HEK293 (cell line): ENCODE results near the gene CUL1.

Source experiments
- CTCF ChIA-PET: fragments of 350-600 bp; formaldehyde crosslinking; extraction: SDS; loops from one replicate; lab custom pipeline; 2021; ENCODE audit warnings: antibody characterized with exemption; lab: Yijun Ruan, JAX
- POLR2A ChIA-PET: fragments of 300-600 bp; formaldehyde crosslinking; extraction: SDS; loops from one replicate; lab custom pipeline; 2020; ENCODE audit warnings: antibody characterized with exemption, inconsistent platforms; lab: Yijun Ruan, JAX
- H3K27ac ChIP-seq: fragments of 200-500 bp; sonication (Bioruptor generic); 2 replicates; pipeline ENCODE4 v1.5.1; 2014; ENCODE audit warnings: low read depth, low read length, control low read depth, inconsistent platforms; ENCODE audit errors: extremely low read depth
- H3K36me3 ChIP-seq, 2 experiments: fragments of 200-500 bp in 1 of 2; sonication (Bioruptor generic) in 1 of 2; 1 replicate in 1 of 2; 2 replicates in 1 of 2; pipeline ENCODE4 v1.5.1; 2014 to 2017; ENCODE audit warnings: inconsistent platforms in 2 of 2, low read length in 2 of 2; ENCODE audit not compliant: control insufficient read depth in 2 of 2, insufficient read depth in 1 of 2
- H3K4me1 ChIP-seq: fragments of 200-500 bp; sonication (Bioruptor generic); 2 replicates; pipeline ENCODE4 v1.5.1; 2014; ENCODE audit warnings: mild to moderate bottlenecking, low read length, inconsistent platforms; ENCODE audit not compliant: control insufficient read depth, insufficient read depth
- H3K4me3 ChIP-seq: 2 replicates; pipeline ENCODE4 v1.5.1; 2011; ENCODE audit warnings: low read depth, mild to moderate bottlenecking, control low read depth, low read length, moderate library complexity
- H3K9me3 ChIP-seq: fragments of 200-500 bp; sonication (Bioruptor generic); 2 replicates; pipeline ENCODE4 v1.5.1; 2014; ENCODE audit warnings: low read depth, low read length, inconsistent platforms; ENCODE audit not compliant: control insufficient read depth, insufficient read depth
- GLIS2 ChIP-seq: fragments of 450-650 bp; formaldehyde crosslinking; IDR thresholded peaks from 2 replicates; pipeline ENCODE4 v1.5.1; 2016; ENCODE audit warnings: missing biosample characterization, missing genetic modification characterization
- HOXC10 ChIP-seq: sonication (generic); formaldehyde crosslinking; IDR thresholded peaks from 2 replicates; pipeline ENCODE4 v1.8.1; 2023; ENCODE audit warnings: mild to moderate bottlenecking, missing genetic modification reagents
- RBAK ChIP-seq: fragments of 450-650 bp; formaldehyde crosslinking; IDR thresholded peaks from 2 replicates; pipeline ENCODE4 v1.5.1; 2016; ENCODE audit warnings: missing biosample characterization, missing genetic modification characterization
- WT1 ChIP-seq: fragments of 450-650 bp; formaldehyde crosslinking; IDR thresholded peaks from 2 replicates; pipeline ENCODE4 v1.5.1; 2016; ENCODE audit warnings: missing biosample characterization, missing genetic modification characterization
- ZEB2 ChIP-seq: fragments of 450-650 bp; formaldehyde crosslinking; IDR thresholded peaks from 2 replicates; pipeline ENCODE4 v1.5.1; 2016; ENCODE audit warnings: missing biosample characterization, missing genetic modification characterization
- ZNF121 ChIP-seq: fragments of 450-650 bp; formaldehyde crosslinking; IDR thresholded peaks from 2 replicates; pipeline ENCODE4 v1.5.1; 2016; ENCODE audit warnings: missing biosample characterization, missing genetic modification characterization
- ZNF146 ChIP-seq: fragments of 450-650 bp; formaldehyde crosslinking; IDR thresholded peaks from 2 replicates; pipeline ENCODE4 v1.5.1; 2016; ENCODE audit warnings: missing biosample characterization, missing genetic modification characterization
- ZNF155 ChIP-seq: fragments of 450-650 bp; formaldehyde crosslinking; IDR thresholded peaks from 2 replicates; pipeline ENCODE4 v1.5.1; 2016; ENCODE audit warnings: missing biosample characterization, missing genetic modification characterization
- ZNF223 ChIP-seq: fragments of 450-650 bp; formaldehyde crosslinking; IDR thresholded peaks from 2 replicates; pipeline ENCODE4 v1.5.1; 2016; ENCODE audit warnings: missing biosample characterization, missing genetic modification characterization
- ZNF248 ChIP-seq: fragments of 450-650 bp; formaldehyde crosslinking; IDR thresholded peaks from 2 replicates; pipeline ENCODE4 v1.5.1; 2017; ENCODE audit warnings: missing biosample characterization, missing genetic modification characterization
- ZNF426 ChIP-seq: fragments of 450-650 bp; formaldehyde crosslinking; IDR thresholded peaks from 2 replicates; pipeline ENCODE4 v1.5.1; 2017; ENCODE audit warnings: missing biosample characterization, missing genetic modification characterization, mild to moderate bottlenecking, inconsistent platforms, moderate library complexity
- ZNF777 ChIP-seq: fragments of 450-650 bp; formaldehyde crosslinking; IDR thresholded peaks from 2 replicates; pipeline ENCODE4 v1.5.1; 2017; ENCODE audit warnings: missing biosample characterization, missing genetic modification characterization, borderline replicate concordance
- ZNF830 ChIP-seq: fragments of 450-650 bp; IDR thresholded peaks from 2 replicates; pipeline ENCODE4 v1.5.0; 2018; ENCODE audit warnings: missing biosample characterization, missing genetic modification characterization, low read depth, mild to moderate bottlenecking, moderate library complexity
- TF ChIP-seq, protein P1 (sequence below): fragments of 450-650 bp; formaldehyde crosslinking; IDR thresholded peaks from 2 replicates; pipeline ENCODE4 v1.5.1; 2016; ENCODE audit warnings: missing biosample characterization, missing genetic modification characterization
- TF ChIP-seq, protein P2 (sequence below): fragments of 450-650 bp; formaldehyde crosslinking; IDR thresholded peaks from 2 replicates; pipeline ENCODE4 v1.5.1; 2016; ENCODE audit warnings: missing biosample characterization, missing genetic modification characterization
- TF ChIP-seq, protein P3 (sequence below): fragments of 450-650 bp; formaldehyde crosslinking; IDR thresholded peaks from 2 replicates; pipeline ENCODE4 v1.5.1; 2016; ENCODE audit warnings: missing biosample characterization, missing genetic modification characterization
- TF ChIP-seq, protein P4 (sequence below): fragments of 450-650 bp; formaldehyde crosslinking; IDR thresholded peaks from 2 replicates; pipeline ENCODE4 v1.5.1; 2016; ENCODE audit warnings: missing biosample characterization, missing genetic modification characterization
- TF ChIP-seq, protein P5 (sequence below): fragments of 450-650 bp; formaldehyde crosslinking; IDR thresholded peaks from 2 replicates; pipeline ENCODE4 v1.5.1; 2016; ENCODE audit warnings: missing biosample characterization, missing genetic modification characterization

Gene CUL1

DNA sequence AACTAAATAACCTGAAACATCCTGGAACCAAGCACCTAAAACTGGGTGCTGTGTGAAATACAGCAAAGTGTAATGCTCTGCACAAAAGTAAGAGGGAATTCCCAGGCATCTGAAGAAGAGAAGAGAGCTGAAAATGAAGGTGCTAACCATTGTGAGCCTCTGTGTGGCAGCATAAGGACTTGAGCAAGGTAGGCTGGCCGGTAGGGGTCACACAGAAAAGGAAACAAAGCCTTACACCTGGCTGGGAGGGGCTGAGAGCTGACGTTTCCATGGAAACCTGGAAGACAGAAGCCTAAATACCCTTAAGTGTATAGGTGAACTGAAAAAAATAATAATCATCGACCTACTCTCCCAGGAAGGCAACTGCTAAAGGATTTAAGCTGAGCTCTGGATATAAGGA, 48.6 kb downstream of the CUL1 start:
- Histone ChIP-seq H3K9me3 (no peaks in the 10 kb centered on the region), H3K36me3 (peaks cover 0 to 9% of the 10 kb centered on the region in 2 experiments; a peak in 1 of 3 replicates), H3K27ac (no peak overlapping the region), H3K4me3 (no peak overlapping the region), H3K4me1 (no peaks in the 10 kb centered on the region)
- CTCF ChIA-PET: interaction anchor here (0.6 to 2.2 kb wide), 4 partner anchors 15 to 172 kb away, joined by 3 to 7 read pairs (median 4); no protein-coding TSS in a partner anchor
- TF ChIP-seq, protein P1, sequence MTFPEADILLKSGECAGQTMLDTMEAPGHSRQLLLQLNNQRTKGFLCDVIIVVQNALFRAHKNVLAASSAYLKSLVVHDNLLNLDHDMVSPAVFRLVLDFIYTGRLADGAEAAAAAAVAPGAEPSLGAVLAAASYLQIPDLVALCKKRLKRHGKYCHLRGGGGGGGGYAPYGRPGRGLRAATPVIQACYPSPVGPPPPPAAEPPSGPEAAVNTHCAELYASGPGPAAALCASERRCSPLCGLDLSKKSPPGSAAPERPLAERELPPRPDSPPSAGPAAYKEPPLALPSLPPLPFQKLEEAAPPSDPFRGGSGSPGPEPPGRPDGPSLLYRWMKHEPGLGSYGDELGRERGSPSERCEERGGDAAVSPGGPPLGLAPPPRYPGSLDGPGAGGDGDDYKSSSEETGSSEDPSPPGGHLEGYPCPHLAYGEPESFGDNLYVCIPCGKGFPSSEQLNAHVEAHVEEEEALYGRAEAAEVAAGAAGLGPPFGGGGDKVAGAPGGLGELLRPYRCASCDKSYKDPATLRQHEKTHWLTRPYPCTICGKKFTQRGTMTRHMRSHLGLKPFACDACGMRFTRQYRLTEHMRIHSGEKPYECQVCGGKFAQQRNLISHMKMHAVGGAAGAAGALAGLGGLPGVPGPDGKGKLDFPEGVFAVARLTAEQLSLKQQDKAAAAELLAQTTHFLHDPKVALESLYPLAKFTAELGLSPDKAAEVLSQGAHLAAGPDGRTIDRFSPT: no peak
- no peak for TF ChIP-seq HOXC10 (CRISPR knock-in tag)
- TF ChIP-seq, protein P2, sequence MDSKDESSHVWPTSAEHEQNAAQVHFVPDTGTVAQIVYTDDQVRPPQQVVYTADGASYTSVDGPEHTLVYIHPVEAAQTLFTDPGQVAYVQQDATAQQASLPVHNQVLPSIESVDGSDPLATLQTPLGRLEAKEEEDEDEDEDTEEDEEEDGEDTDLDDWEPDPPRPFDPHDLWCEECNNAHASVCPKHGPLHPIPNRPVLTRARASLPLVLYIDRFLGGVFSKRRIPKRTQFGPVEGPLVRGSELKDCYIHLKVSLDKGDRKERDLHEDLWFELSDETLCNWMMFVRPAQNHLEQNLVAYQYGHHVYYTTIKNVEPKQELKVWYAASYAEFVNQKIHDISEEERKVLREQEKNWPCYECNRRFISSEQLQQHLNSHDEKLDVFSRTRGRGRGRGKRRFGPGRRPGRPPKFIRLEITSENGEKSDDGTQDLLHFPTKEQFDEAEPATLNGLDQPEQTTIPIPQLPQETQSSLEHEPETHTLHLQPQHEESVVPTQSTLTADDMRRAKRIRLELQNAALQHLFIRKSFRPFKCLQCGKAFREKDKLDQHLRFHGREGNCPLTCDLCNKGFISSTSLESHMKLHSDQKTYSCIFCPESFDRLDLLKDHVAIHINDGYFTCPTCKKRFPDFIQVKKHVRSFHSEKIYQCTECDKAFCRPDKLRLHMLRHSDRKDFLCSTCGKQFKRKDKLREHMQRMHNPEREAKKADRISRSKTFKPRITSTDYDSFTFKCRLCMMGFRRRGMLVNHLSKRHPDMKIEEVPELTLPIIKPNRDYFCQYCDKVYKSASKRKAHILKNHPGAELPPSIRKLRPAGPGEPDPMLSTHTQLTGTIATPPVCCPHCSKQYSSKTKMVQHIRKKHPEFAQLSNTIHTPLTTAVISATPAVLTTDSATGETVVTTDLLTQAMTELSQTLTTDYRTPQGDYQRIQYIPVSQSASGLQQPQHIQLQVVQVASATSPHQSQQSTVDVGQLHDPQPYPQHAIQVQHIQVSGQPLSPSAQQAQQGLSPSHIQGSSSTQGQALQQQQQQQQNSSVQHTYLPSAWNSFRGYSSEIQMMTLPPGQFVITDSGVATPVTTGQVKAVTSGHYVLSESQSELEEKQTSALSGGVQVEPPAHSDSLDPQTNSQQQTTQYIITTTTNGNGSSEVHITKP (tag by site-specific recombination): no peak
- TF ChIP-seq, protein P3, sequence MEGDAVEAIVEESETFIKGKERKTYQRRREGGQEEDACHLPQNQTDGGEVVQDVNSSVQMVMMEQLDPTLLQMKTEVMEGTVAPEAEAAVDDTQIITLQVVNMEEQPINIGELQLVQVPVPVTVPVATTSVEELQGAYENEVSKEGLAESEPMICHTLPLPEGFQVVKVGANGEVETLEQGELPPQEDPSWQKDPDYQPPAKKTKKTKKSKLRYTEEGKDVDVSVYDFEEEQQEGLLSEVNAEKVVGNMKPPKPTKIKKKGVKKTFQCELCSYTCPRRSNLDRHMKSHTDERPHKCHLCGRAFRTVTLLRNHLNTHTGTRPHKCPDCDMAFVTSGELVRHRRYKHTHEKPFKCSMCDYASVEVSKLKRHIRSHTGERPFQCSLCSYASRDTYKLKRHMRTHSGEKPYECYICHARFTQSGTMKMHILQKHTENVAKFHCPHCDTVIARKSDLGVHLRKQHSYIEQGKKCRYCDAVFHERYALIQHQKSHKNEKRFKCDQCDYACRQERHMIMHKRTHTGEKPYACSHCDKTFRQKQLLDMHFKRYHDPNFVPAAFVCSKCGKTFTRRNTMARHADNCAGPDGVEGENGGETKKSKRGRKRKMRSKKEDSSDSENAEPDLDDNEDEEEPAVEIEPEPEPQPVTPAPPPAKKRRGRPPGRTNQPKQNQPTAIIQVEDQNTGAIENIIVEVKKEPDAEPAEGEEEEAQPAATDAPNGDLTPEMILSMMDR (tag by site-specific recombination): peak; percentile 20; the same call in 1 of the 2 replicates
- POLR2A ChIA-PET: no interaction called here

DNA sequence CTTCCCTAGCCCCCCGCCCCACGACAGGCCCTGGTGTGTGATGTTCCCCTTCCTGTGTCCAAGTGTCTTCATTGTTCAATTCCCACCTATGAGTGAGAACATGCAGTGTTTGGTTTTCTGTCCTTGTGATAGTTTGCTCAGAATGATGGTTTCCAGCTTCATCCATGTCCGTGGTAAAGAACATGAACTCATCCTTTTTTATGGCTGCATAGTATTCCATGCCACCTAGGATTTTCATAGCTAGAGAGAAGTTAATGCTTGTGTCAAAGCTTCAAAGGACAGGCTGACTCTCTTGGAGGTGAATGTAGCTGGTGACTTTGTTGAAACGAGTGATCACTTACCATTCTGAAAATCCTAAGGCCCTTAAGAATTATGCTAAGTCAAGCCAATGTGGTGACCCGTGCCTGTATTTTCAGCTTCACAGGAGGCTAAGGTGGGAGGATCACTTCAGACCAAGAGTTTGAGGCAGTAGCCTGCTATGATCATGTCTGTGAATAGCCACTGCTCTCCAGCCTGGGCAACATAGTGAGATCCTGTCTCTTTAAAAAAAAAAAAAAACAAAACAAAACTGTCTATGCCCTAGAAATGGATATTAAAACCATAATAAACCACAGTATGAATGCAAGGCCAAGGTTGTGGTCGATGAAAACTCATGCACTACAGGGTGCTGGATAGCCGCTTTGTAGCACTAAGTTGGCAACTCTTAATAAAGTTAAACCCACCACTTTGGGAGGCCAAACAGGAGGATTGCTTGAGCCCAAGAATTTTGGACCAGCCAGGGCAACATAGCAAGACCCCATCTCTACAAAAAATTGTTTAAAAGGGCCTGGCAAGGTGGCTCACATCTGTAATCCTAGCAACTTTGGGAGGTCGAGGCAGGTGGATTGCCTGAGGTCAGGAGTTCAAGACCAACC, 52.0 kb downstream of the CUL1 start:
- no peaks in the 10 kb centered on the region for H3K4me1 ChIP-seq
- ChIA-PET POLR2A (no interaction called here), CTCF (no interaction called here)
- H3K36me3 ChIP-seq: peaks cover 0 to 11% of the 10 kb centered on the region in 2 experiments; a peak in 1 of 3 replicates
- H3K9me3 ChIP-seq: no peaks in the 10 kb centered on the region
- no peak overlapping the region for H3K27ac ChIP-seq
- H3K4me3 ChIP-seq: no peak overlapping the region
- TF ChIP-seq ZNF155 (tag by site-specific recombination) (no peak), WT1 (tag by site-specific recombination) (no peak), GLIS2 (tag by site-specific recombination) (no peak), ZEB2 (no peak), ZNF121 (tag by site-specific recombination) (peak; percentile 66), ZNF146 (tag by site-specific recombination) (peak; percentile 100), ZNF830 (no peak), ZNF777 (tag by site-specific recombination) (no peak), ZNF248 (tag by site-specific recombination) (no peak), ZNF426 (no peak), RBAK (tag by site-specific recombination) (no peak), ZNF223 (tag by site-specific recombination) (no peak)
- TF ChIP-seq, protein P4, sequence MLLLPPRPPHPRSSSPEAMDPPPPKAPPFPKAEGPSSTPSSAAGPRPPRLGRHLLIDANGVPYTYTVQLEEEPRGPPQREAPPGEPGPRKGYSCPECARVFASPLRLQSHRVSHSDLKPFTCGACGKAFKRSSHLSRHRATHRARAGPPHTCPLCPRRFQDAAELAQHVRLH (tag by site-specific recombination): peak; percentile 85
- TF ChIP-seq, protein P5, sequence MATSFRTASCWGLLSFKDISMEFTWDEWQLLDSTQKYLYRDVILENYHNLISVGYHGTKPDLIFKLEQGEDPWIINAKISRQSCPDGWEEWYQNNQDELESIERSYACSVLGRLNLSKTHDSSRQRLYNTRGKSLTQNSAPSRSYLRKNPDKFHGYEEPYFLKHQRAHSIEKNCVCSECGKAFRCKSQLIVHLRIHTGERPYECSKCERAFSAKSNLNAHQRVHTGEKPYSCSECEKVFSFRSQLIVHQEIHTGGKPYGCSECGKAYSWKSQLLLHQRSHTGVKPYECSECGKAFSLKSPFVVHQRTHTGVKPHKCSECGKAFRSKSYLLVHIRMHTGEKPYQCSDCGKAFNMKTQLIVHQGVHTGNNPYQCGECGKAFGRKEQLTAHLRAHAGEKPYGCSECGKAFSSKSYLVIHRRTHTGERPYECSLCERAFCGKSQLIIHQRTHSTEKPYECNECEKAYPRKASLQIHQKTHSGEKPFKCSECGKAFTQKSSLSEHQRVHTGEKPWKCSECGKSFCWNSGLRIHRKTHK (tag by site-specific recombination): no peak
- TF ChIP-seq, protein P1: no peak
